Cerebellar cortex (tissue), 1 donor: ENCODE measurements around the gene ABHD5.

Experiments
- DNase-seq: peaks from one replicate; pipeline ENCODE4 v3.0.0-alpha.2; 2015; ENCODE audit warnings: low spot score

The ABHD5 gene

GRCh38 chr3:43757666-43758321 lies 67.1 kb downstream of the ABHD5 start:
- no peak for DNase-seq

- no peak for DNase-seq
Observed at GRCh38 chr3:43758592-43759225, 68.0 kb downstream of the ABHD5 start.

GRCh38 chr3:43759297-43759782 lies 68.6 kb downstream of the ABHD5 start:
- DNase-seq, result peak; percentile 8

- no peak for DNase-seq
Observed at GRCh38 chr3:43759938-43760337, 69.2 kb downstream of the ABHD5 start.

- no peak for DNase-seq
Observed at GRCh38 chr3:43760938-43761337, 70.2 kb downstream of the ABHD5 start.

- no peak for DNase-seq
Observed at GRCh38 chr3:43762451-43762850, 71.7 kb downstream of the ABHD5 start.

GRCh38 chr3:43764056-43764455 lies 73.3 kb downstream of the ABHD5 start:
- no peak for DNase-seq

GRCh38 chr3:43764471-43764870 lies 73.7 kb downstream of the ABHD5 start:
- DNase-seq, result no peak

- no peak for DNase-seq
Observed at GRCh38 chr3:43765521-43765971, 74.8 kb downstream of the ABHD5 start.

- DNase-seq, result no peak
Observed at GRCh38 chr3:43766672-43767465, 76.1 kb downstream of the ABHD5 start.

- peak; percentile 30 for DNase-seq
Observed at GRCh38 chr3:43768381-43768973, 77.7 kb downstream of the ABHD5 start.

- DNase-seq, result peak; percentile 88
Observed at GRCh38 chr3:43769097-43769884, 78.6 kb downstream of the ABHD5 start.

GRCh38 chr3:43769885-43770425 lies 79.2 kb downstream of the ABHD5 start:
- no peak for DNase-seq

GRCh38 chr3:43770426-43771103 lies 79.8 kb downstream of the ABHD5 start:
- peak; percentile 55 for DNase-seq

- no peak for DNase-seq
Observed at GRCh38 chr3:43771610-43772009, 80.9 kb downstream of the ABHD5 start.

GRCh38 chr3:43773273-43774094 lies 82.7 kb downstream of the ABHD5 start:
- DNase-seq, result no peak

GRCh38 chr3:43774799-43775198 lies 84.1 kb downstream of the ABHD5 start:
- no peak for DNase-seq

GRCh38 chr3:43776101-43776500 lies 85.4 kb downstream of the ABHD5 start:
- no peak for DNase-seq

GRCh38 chr3:43779850-43780249 lies 89.1 kb downstream of the ABHD5 start:
- DNase-seq, result no peak

- no peak for DNase-seq
Observed at GRCh38 chr3:43782541-43782940, 91.8 kb downstream of the ABHD5 start.
